ENCODE results near the gene ZNF837. TPM values are rescaled to one million over a fixed set of nuclear protein-coding genes. Genes with fewer than 3 reads are reported as not detected.

The ZNF837 gene
- total and polyA plus RNA-seq, 2 of the 13 experiments (the other 11 are each of a cell fraction or from before 2014, with no cell fraction given) = 0.29 to 1.3 TPM

DNA sequence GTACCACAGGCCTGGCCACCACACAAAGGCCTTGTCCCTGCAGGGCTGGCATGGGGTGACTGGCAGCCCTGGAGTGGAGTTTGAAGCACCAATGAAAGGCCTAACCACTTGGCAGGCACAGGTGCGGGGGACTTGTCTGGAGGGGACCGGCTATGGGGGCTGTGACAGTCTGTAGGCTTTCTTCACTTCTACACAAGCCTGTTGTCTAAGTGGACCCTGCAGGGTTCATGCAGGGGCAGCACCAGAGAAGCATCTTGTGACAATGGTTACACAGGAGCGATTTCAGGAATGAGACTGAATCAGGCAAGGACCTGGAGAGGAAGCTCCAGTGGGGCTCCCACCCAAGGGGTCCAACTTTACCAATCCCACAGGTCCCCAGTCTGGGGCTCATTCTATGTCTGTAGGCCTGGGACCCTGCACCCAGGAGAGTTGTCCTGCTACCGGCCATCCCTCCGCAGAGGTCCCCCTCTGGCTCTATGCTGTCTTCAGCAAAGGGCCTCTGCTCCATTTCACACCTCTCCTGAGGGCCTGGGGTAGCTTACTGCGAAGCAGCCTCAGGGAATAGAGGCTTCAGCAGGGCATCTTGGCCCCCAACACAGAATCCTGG is 2.3 kb upstream of the ZNF837 start:
- TF ChIP-seq SIN3A (IDR thresholded peaks at IDR 0.05; ENCODE audit: borderline replicate concordance, low read depth, low read length) (no peak), NFATC3 (CRISPR knock-in tag; IDR thresholded peaks at IDR 0.05) (no peak), RBM22 (optimal IDR thresholded peaks at IDR 0.05; ENCODE audit: low read length) (peak; percentile 42), FOXK1 (CRISPR knock-in tag; IDR thresholded peaks at IDR 0.05; ENCODE audit: borderline replicate concordance, low read depth) (no peak), TBX2 (CRISPR knock-in tag; IDR thresholded peaks at IDR 0.05; ENCODE audit: borderline replicate concordance) (no peak)
- Histone ChIP-seq H3K9me3 (ENCODE audit: low read length) (no peaks in the 10 kb centered on the region), H3K4me2 (ENCODE audit: low read depth, low read length) (no peak overlapping the region), H2AFZ (ENCODE audit: low read length) (no peak overlapping the region), H3K36me3 (replicated peaks in 1 of 2; ENCODE audit: control insufficient read depth in 1 of 2, insufficient read depth in 2 of 2, low read length in 2 of 2) (peaks cover 0 to 4% of the 10 kb centered on the region in 2 experiments; a peak in 2 of 5 replicates), H3K27me3 (ENCODE audit: control insufficient read depth in 1 of 2, insufficient read depth in 2 of 2, low read length in 2 of 2) (no peaks in the 10 kb centered on the region; a peak in 1 of 5 replicates), H3K9ac (ENCODE audit: insufficient read depth, low read depth, low read length) (no peak overlapping the region), H3K79me2 (ENCODE audit: insufficient read depth, low read length) (peaks cover 18% of the 10 kb centered on the region), H3K4me3 (replicated peaks in 1 of 3; ENCODE audit: insufficient read depth in 1 of 3, low read depth in 2 of 3, low read length in 3 of 3) (no peak overlapping the region), H3K4me1 (ENCODE audit: insufficient read depth, low read length) (peaks cover 37% of the 10 kb centered on the region), H3K27ac (ENCODE audit: extremely low read length, insufficient read depth, low read length) (no peak overlapping the region), H4K20me1 (ENCODE audit: insufficient read depth, low read length) (peaks cover 10% of the 10 kb centered on the region)
- no peak for DNase-seq (ENCODE audit: low spot score)
- ChIA-PET POLR2A (no interaction called here), CTCF (ENCODE audit: low intra/inter-chr PET ratio, low total read pairs) (no interaction called here)
- FAIRE-seq = no peak
- ATAC-seq = no peak
- 100% methylated on average over 2 of the region's 6 CpGs for WGBS (ENCODE audit: low lambda C conversion rate)
- intact Hi-C loops (cut with micrococcal nuclease; ENCODE audit: unreplicated experiment) (no loop called here), in situ Hi-C loops (cut with HindIII; ENCODE audit: extremely low pct_ligation_motif_present, low pct_unique_long_range_greater_than_20kb) (no loop called here)
- no TSS peak for BruUV-seq (replicated peaks)

DNA sequence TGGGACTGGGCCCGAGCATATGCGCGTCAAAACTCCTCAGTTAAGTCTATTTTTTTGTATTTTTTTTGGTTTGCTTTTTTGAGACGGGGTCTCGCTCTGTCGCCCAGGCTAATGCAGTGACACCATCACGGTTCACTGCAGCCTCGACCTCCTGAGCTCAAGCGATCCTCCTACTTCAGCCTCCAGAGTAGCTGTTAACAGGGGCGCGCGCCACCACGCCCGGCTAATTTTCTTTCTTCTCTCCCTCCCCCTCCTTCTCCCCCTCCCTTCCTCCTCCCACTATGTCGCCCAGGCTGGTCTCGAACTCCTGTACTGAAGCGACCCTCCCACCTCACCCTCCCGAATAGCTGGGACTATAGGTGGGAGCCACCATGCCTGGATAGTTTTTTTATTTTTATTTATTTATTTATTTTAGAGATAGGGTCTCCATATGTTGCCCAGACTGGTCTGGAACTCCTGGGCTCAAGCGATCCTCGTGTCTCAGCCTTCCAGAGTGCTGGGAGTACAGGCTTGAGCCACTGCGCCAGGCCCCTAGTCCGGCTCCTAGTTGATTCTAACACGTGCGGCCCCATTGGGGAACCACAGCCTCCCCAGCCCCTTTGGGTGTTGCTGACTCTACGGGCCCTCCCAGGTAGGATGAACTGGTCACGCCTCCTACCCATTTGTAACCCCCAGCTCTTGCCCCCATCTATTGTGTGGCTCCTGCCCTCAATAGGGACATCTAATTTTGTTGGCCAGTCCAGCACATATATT is 806 bp upstream of the ZNF837 start:
- WGBS (ENCODE audit: low lambda C conversion rate) = 31% methylated on average over 26 of the region's 26 CpGs
- Histone ChIP-seq H3K4me2 (ENCODE audit: low read depth, low read length) (peak overlapping the region; percentile 100), H3K27me3 (ENCODE audit: control insufficient read depth in 1 of 2, insufficient read depth in 2 of 2, low read length in 2 of 2) (no peaks in the 10 kb centered on the region), H3K4me1 (ENCODE audit: insufficient read depth, low read length) (peaks cover 32% of the 10 kb centered on the region), H3K9ac (ENCODE audit: insufficient read depth, low read depth, low read length) (peak overlapping the region; percentile 84), H3K27ac (ENCODE audit: extremely low read length, insufficient read depth, low read length) (peak overlapping the region; percentile 86), H3K79me2 (ENCODE audit: insufficient read depth, low read length) (peaks cover 8% of the 10 kb centered on the region), H3K9me3 (ENCODE audit: low read length) (no peaks in the 10 kb centered on the region), H2AFZ (ENCODE audit: low read length) (no peak overlapping the region), H4K20me1 (ENCODE audit: insufficient read depth, low read length) (no peaks in the 10 kb centered on the region), H3K36me3 (replicated peaks in 1 of 2; ENCODE audit: control insufficient read depth in 1 of 2, insufficient read depth in 2 of 2, low read length in 2 of 2) (no peaks in the 10 kb centered on the region), H3K4me3 (replicated peaks in 1 of 3; ENCODE audit: insufficient read depth in 1 of 3, low read depth in 2 of 3, low read length in 3 of 3) (peak overlapping the region; percentile 56 to 81 (median 74))
- intact Hi-C loops (cut with micrococcal nuclease; ENCODE audit: unreplicated experiment) (loop anchor here (2.0 kb wide), 1 partner anchor 19 kb away; the partner anchor contains the start of gene ZNF497), in situ Hi-C loops (cut with HindIII; ENCODE audit: extremely low pct_ligation_motif_present, low pct_unique_long_range_greater_than_20kb) (no loop called here)
- no TSS peak for BruUV-seq (replicated peaks)
- POLR2A ChIA-PET = interaction anchor here (0.5 to 1.6 kb wide), 5 partner anchors 19 to 138 kb away, joined by 3 to 8 read pairs (median 4); partner anchors contain the start of genes ZBTB45, ZNF497, ZNF584 and ZSCAN22
- ATAC-seq = no peak
- CTCF ChIA-PET (ENCODE audit: low intra/inter-chr PET ratio, low total read pairs) = no interaction called here
- FAIRE-seq = no peak
- TF ChIP-seq, protein P1, sequence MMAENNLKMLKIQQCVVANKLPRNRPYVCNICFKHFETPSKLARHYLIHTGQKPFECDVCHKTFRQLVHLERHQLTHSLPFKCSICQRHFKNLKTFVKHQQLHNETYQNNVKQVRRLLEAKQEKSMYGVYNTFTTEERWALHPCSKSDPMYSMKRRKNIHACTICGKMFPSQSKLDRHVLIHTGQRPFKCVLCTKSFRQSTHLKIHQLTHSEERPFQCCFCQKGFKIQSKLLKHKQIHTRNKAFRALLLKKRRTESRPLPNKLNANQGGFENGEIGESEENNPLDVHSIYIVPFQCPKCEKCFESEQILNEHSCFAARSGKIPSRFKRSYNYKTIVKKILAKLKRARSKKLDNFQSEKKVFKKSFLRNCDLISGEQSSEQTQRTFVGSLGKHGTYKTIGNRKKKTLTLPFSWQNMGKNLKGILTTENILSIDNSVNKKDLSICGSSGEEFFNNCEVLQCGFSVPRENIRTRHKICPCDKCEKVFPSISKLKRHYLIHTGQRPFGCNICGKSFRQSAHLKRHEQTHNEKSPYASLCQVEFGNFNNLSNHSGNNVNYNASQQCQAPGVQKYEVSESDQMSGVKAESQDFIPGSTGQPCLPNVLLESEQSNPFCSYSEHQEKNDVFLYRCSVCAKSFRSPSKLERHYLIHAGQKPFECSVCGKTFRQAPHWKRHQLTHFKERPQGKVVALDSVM (CRISPR knock-in tag; IDR thresholded peaks at IDR 0.05) = peak; percentile 21; the same call in 1 of the 2 replicates
- TF ChIP-seq ARID2 (CRISPR knock-in tag; IDR thresholded peaks at IDR 0.05; ENCODE audit: borderline replicate concordance) = no peak
- no peak for DNase-seq (ENCODE audit: low spot score)
